Measurements from ENCODE around the gene FAM53B. TPM values are rescaled to one million over a fixed set of nuclear protein-coding genes. Genes with fewer than 3 reads are reported as not detected.

FAM53B gene
- total RNA-seq, 1 experiment from 2014 or later = 18.3 TPM

GRCh38 chr10:124681091-124681490, 63.1 kb downstream of the FAM53B start:
- POLR2A ChIA-PET (ENCODE audit: low non-redundant PET) = no interaction called here

GRCh38 chr10:124680675-124681074, 63.5 kb downstream of the FAM53B start:
- H3K36me3 ChIP-seq (ENCODE audit: insufficient read depth, low read length, poor library complexity, severe bottlenecking) = peaks cover 5% of the 10 kb centered on the region
- H3K4me1 ChIP-seq (ENCODE audit: insufficient read depth, low read length, poor library complexity, severe bottlenecking) = no peaks in the 10 kb centered on the region
- no peaks in the 10 kb centered on the region for H3K27me3 ChIP-seq (replicated peaks; ENCODE audit: insufficient read depth, low read depth, low read length, poor library complexity)
- TF ChIP-seq, protein P1, sequence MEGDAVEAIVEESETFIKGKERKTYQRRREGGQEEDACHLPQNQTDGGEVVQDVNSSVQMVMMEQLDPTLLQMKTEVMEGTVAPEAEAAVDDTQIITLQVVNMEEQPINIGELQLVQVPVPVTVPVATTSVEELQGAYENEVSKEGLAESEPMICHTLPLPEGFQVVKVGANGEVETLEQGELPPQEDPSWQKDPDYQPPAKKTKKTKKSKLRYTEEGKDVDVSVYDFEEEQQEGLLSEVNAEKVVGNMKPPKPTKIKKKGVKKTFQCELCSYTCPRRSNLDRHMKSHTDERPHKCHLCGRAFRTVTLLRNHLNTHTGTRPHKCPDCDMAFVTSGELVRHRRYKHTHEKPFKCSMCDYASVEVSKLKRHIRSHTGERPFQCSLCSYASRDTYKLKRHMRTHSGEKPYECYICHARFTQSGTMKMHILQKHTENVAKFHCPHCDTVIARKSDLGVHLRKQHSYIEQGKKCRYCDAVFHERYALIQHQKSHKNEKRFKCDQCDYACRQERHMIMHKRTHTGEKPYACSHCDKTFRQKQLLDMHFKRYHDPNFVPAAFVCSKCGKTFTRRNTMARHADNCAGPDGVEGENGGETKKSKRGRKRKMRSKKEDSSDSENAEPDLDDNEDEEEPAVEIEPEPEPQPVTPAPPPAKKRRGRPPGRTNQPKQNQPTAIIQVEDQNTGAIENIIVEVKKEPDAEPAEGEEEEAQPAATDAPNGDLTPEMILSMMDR (conservative IDR thresholded peaks at IDR 0.05; ENCODE audit: low read depth, low read length) = no peak
- TF ChIP-seq EZH2 (IDR thresholded peaks at IDR 0.05; ENCODE audit: borderline replicate concordance, low read depth, low read length, poor library complexity, severe bottlenecking) = no peak
- ChIA-PET CTCF (no interaction called here), POLR2A (ENCODE audit: low non-redundant PET) (no interaction called here)
- DNase-seq (ENCODE audit: low spot score) = no peak
- H3K27ac ChIP-seq (ENCODE audit: low read depth, low read length, poor library complexity, severe bottlenecking) = no peak overlapping the region
- BruUV-seq (replicated peaks) = no TSS peak
- intact Hi-C loops (cut with micrococcal nuclease; ENCODE audit: unreplicated experiment) = no loop called here
- H3K4me3 ChIP-seq (ENCODE audit: low read depth, low read length, poor library complexity, severe bottlenecking) = no peak overlapping the region
- H3K9me3 ChIP-seq (ENCODE audit: low read depth, low read length, poor library complexity, severe bottlenecking) = no peaks in the 10 kb centered on the region

More at GRCh38 chr10:124681091-124681490, 63.1 kb downstream of the FAM53B start:
- no peaks in the 10 kb centered on the region for H3K9me3 ChIP-seq (ENCODE audit: low read depth, low read length, poor library complexity, severe bottlenecking)
- no peaks in the 10 kb centered on the region for H3K4me1 ChIP-seq (ENCODE audit: insufficient read depth, low read length, poor library complexity, severe bottlenecking)
- no TSS peak for BruUV-seq (replicated peaks)
- no peak overlapping the region for H3K4me3 ChIP-seq (ENCODE audit: low read depth, low read length, poor library complexity, severe bottlenecking)
- no peaks in the 10 kb centered on the region for H3K27me3 ChIP-seq (replicated peaks; ENCODE audit: insufficient read depth, low read depth, low read length, poor library complexity)
- CTCF ChIA-PET = no interaction called here
- H3K36me3 ChIP-seq (ENCODE audit: insufficient read depth, low read length, poor library complexity, severe bottlenecking) = peaks cover 5% of the 10 kb centered on the region
- no peak for TF ChIP-seq EZH2 (IDR thresholded peaks at IDR 0.05; ENCODE audit: borderline replicate concordance, low read depth, low read length, poor library complexity, severe bottlenecking)
- TF ChIP-seq, protein P1 (conservative IDR thresholded peaks at IDR 0.05; ENCODE audit: low read depth, low read length) = no peak
- DNase-seq (ENCODE audit: low spot score) = no peak
- H3K27ac ChIP-seq (ENCODE audit: low read depth, low read length, poor library complexity, severe bottlenecking) = no peak overlapping the region
- intact Hi-C loops (cut with micrococcal nuclease; ENCODE audit: unreplicated experiment) = no loop called here

DNA sequence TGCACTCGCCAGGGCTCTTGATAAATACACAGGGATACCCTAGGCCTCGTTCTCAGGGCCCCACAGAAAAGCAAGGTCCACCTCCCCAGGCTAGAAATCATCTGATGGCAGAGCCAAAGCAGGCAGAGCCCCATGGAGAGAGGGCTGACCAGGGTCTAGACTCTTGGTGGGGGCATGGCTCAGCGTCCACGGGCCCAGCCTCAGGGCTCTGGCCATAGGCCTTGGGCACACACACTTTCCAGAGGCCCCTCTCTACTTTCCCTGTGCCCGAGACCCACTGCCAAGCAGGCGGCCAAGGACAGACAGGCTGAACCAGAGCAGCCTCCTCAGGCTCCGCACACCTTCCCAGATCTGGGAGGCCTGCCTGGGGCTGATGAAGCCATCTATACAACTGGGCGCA, 64.8 kb downstream of the FAM53B start:
- Histone ChIP-seq H3K27me3 (replicated peaks; ENCODE audit: insufficient read depth, low read depth, low read length, poor library complexity) (no peaks in the 10 kb centered on the region), H3K27ac (ENCODE audit: low read depth, low read length, poor library complexity, severe bottlenecking) (no peak overlapping the region), H3K36me3 (ENCODE audit: insufficient read depth, low read length, poor library complexity, severe bottlenecking) (peaks cover 5% of the 10 kb centered on the region), H3K4me3 (ENCODE audit: low read depth, low read length, poor library complexity, severe bottlenecking) (no peak overlapping the region), H3K9me3 (ENCODE audit: low read depth, low read length, poor library complexity, severe bottlenecking) (no peaks in the 10 kb centered on the region), H3K4me1 (ENCODE audit: insufficient read depth, low read length, poor library complexity, severe bottlenecking) (no peaks in the 10 kb centered on the region)
- CTCF ChIA-PET = no interaction called here
- DNase-seq (ENCODE audit: low spot score) = no peak
- intact Hi-C loops (cut with micrococcal nuclease; ENCODE audit: unreplicated experiment) = no loop called here
- BruUV-seq (replicated peaks) = no TSS peak
- TF ChIP-seq, protein P1 (conservative IDR thresholded peaks at IDR 0.05; ENCODE audit: low read depth, low read length) = no peak
- TF ChIP-seq EZH2 (IDR thresholded peaks at IDR 0.05; ENCODE audit: borderline replicate concordance, low read depth, low read length, poor library complexity, severe bottlenecking) = no peak
- POLR2A ChIA-PET (ENCODE audit: low non-redundant PET) = interaction anchor here (0.6 kb wide), 1 partner anchor 351 kb away, joined by 3 read pairs; no protein-coding TSS in a partner anchor

Measured in A673 (cell line).